Measurements from ENCODE around the gene SP4. TPM values are rescaled to one million over a fixed set of nuclear protein-coding genes. Genes with fewer than 3 reads are reported as not detected.

Gene SP4
- polyA plus RNA-seq, 2 donors: 0.63 to 0.69 TPM

DNA sequence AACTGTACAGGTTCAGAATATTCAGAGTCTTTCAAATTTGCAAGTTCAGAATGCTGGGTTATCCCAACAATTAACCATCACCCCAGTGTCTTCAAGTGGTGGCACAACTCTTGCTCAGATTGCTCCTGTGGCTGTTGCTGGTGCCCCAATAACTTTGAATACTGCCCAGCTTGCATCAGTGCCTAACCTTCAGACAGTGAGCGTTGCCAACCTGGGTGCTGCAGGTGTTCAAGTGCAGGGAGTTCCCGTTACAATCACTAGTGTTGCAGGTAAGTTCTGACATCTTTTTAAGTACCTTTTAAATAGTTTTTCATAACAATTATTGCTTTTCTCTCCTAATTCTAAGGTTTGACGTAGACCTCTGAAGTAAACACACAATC, 2.7 kb downstream of the SP4 start:
- no peaks in the 10 kb centered on the region for H3K36me3 ChIP-seq (ENCODE audit: control insufficient read depth in 2 of 2, insufficient read depth in 2 of 2, low read length in 1 of 2)
- H3K4me1 ChIP-seq (ENCODE audit: control insufficient read depth in 2 of 2, insufficient read depth in 2 of 2, low read length in 1 of 2): peaks cover 4 to 8% of the 10 kb centered on the region in 2 donors
- no peaks in the 10 kb centered on the region for H3K9me3 ChIP-seq (ENCODE audit: control insufficient read depth in 2 of 2, insufficient read depth in 1 of 2, low read depth in 1 of 2, low read length in 1 of 2)
- H3K27me3 ChIP-seq (ENCODE audit: control insufficient read depth in 1 of 2, insufficient read depth in 2 of 2, low read length in 2 of 2): no peaks in the 10 kb centered on the region
- no peak overlapping the region for H3K4me3 ChIP-seq (ENCODE audit: low read depth in 1 of 2, low read length in 2 of 2)
- WGBS, 2 donors: 53 to 61% methylated on average over 3 of the region's 3 CpGs
- H3K27ac ChIP-seq (ENCODE audit: low read depth in 2 of 2, low read length in 1 of 2): no peak overlapping the region

DNA sequence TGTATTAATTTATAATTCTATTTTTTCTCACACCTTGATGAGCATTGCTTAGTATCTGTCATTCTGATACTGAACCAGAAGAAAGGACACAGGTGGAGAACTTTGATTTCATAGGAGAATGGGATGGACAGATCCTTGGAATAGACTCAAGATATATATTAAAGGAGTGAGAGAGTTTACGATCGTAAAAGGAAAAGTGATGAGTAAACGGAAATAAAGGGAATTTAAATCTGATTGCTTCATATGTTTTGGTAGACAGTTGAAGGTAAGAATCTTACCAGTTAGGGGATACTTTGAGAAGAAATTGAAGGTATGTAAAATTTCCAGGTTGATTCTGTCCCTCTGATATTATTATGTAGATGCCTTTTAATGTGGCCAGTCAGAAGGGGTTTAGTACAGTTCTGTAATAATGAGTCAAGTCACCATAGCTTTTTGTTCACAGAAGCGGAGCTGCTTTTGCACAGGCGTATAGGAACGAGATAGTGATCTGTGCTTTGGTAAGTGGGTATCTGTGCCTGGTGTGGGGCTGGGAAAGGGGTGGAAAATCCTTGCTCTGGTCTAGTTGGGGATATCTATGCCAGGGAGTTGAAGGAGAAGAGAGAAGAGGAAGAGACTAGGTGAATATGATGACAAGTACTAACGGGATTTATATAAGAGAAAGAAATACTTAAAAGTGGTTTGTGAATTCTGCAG, 15.4 kb downstream of the SP4 start:
- peaks cover 0 to 2% of the 10 kb centered on the region in 2 donors for H3K36me3 ChIP-seq (ENCODE audit: control insufficient read depth in 2 of 2, insufficient read depth in 2 of 2, low read length in 1 of 2)
- no peak overlapping the region for H3K27ac ChIP-seq (ENCODE audit: low read depth in 2 of 2, low read length in 1 of 2)
- WGBS, 2 donors: 94% methylated on average over 7 of the region's 7 CpGs
- no peaks in the 10 kb centered on the region for H3K9me3 ChIP-seq (ENCODE audit: control insufficient read depth in 2 of 2, insufficient read depth in 1 of 2, low read depth in 1 of 2, low read length in 1 of 2)
- H3K4me1 ChIP-seq (ENCODE audit: control insufficient read depth in 2 of 2, insufficient read depth in 2 of 2, low read length in 1 of 2): no peaks in the 10 kb centered on the region
- H3K27me3 ChIP-seq (ENCODE audit: control insufficient read depth in 1 of 2, insufficient read depth in 2 of 2, low read length in 2 of 2): no peaks in the 10 kb centered on the region
- H3K4me3 ChIP-seq (ENCODE audit: low read depth in 1 of 2, low read length in 2 of 2): no peak overlapping the region

- WGBS, 2 donors: 85 to 89% methylated on average over 6 of the region's 6 CpGs
Measured at GRCh38 chr7:21448974-21449373, 21.1 kb downstream of the SP4 start.

GRCh38 chr7:21450076-21450475, 22.2 kb downstream of the SP4 start:
- no peaks in the 10 kb centered on the region for H3K27me3 ChIP-seq (ENCODE audit: control insufficient read depth in 1 of 2, insufficient read depth in 2 of 2, low read length in 2 of 2)
- H3K4me1 ChIP-seq (ENCODE audit: control insufficient read depth in 2 of 2, insufficient read depth in 2 of 2, low read length in 1 of 2): no peaks in the 10 kb centered on the region

More at GRCh38 chr7:21448974-21449373, 21.1 kb downstream of the SP4 start:
- Histone ChIP-seq H3K27me3 (ENCODE audit: control insufficient read depth in 1 of 2, insufficient read depth in 2 of 2, low read length in 2 of 2) (no peaks in the 10 kb centered on the region), H3K36me3 (ENCODE audit: control insufficient read depth in 2 of 2, insufficient read depth in 2 of 2, low read length in 1 of 2) (peaks cover 0 to 3% of the 10 kb centered on the region in 2 donors), H3K4me1 (ENCODE audit: control insufficient read depth in 2 of 2, insufficient read depth in 2 of 2, low read length in 1 of 2) (no peaks in the 10 kb centered on the region), H3K9me3 (ENCODE audit: control insufficient read depth in 2 of 2, insufficient read depth in 1 of 2, low read depth in 1 of 2, low read length in 1 of 2) (no peaks in the 10 kb centered on the region), H3K27ac (ENCODE audit: low read depth in 2 of 2, low read length in 1 of 2) (no peak overlapping the region), H3K4me3 (ENCODE audit: low read depth in 1 of 2, low read length in 2 of 2) (no peak overlapping the region)

GRCh38 chr7:21450941-21451340, 23.1 kb downstream of the SP4 start:
- 81% methylated on average over 5 of the region's 5 CpGs for WGBS, 2 donors
- Histone ChIP-seq H3K4me1 (ENCODE audit: control insufficient read depth in 2 of 2, insufficient read depth in 2 of 2, low read length in 1 of 2) (no peaks in the 10 kb centered on the region), H3K27me3 (ENCODE audit: control insufficient read depth in 1 of 2, insufficient read depth in 2 of 2, low read length in 2 of 2) (no peaks in the 10 kb centered on the region), H3K4me3 (ENCODE audit: low read depth in 1 of 2, low read length in 2 of 2) (no peak overlapping the region), H3K27ac (ENCODE audit: low read depth in 2 of 2, low read length in 1 of 2) (no peak overlapping the region), H3K36me3 (ENCODE audit: control insufficient read depth in 2 of 2, insufficient read depth in 2 of 2, low read length in 1 of 2) (peaks cover 3 to 6% of the 10 kb centered on the region in 2 donors), H3K9me3 (ENCODE audit: control insufficient read depth in 2 of 2, insufficient read depth in 1 of 2, low read depth in 1 of 2, low read length in 1 of 2) (no peaks in the 10 kb centered on the region)

More at GRCh38 chr7:21450076-21450475, 22.2 kb downstream of the SP4 start:
- Histone ChIP-seq H3K27ac (ENCODE audit: low read depth in 2 of 2, low read length in 1 of 2) (no peak overlapping the region), H3K4me3 (ENCODE audit: low read depth in 1 of 2, low read length in 2 of 2) (no peak overlapping the region), H3K36me3 (ENCODE audit: control insufficient read depth in 2 of 2, insufficient read depth in 2 of 2, low read length in 1 of 2) (peaks cover 0 to 3% of the 10 kb centered on the region in 2 donors), H3K9me3 (ENCODE audit: control insufficient read depth in 2 of 2, insufficient read depth in 1 of 2, low read depth in 1 of 2, low read length in 1 of 2) (no peaks in the 10 kb centered on the region)

DNA sequence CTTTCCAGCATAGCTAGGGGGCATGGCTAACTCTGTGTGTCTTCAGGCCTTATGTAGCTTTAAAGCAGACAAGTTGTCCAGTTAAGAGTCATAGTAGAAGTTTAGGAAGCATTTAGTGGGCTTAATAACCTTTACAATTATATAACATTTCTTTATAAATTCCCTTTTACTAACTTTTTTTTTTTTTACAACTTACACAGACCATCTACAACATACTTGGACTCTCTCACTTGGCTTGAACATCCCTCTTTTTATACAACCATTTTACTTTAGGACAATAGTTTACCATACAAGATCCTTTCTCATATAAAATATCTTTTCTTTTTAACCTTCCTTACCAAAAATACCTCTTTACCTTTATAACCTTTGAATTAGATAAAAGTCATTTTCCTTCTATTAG, 26.3 kb downstream of the SP4 start:
- Histone ChIP-seq H3K27ac (ENCODE audit: low read depth in 2 of 2, low read length in 1 of 2) (no peak overlapping the region), H3K4me1 (ENCODE audit: control insufficient read depth in 2 of 2, insufficient read depth in 2 of 2, low read length in 1 of 2) (no peaks in the 10 kb centered on the region), H3K9me3 (ENCODE audit: control insufficient read depth in 2 of 2, insufficient read depth in 1 of 2, low read depth in 1 of 2, low read length in 1 of 2) (no peaks in the 10 kb centered on the region), H3K27me3 (ENCODE audit: control insufficient read depth in 1 of 2, insufficient read depth in 2 of 2, low read length in 2 of 2) (no peaks in the 10 kb centered on the region), H3K4me3 (ENCODE audit: low read depth in 1 of 2, low read length in 2 of 2) (no peak overlapping the region), H3K36me3 (ENCODE audit: control insufficient read depth in 2 of 2, insufficient read depth in 2 of 2, low read length in 1 of 2) (peaks cover 3 to 7% of the 10 kb centered on the region in 2 donors)

DNA sequence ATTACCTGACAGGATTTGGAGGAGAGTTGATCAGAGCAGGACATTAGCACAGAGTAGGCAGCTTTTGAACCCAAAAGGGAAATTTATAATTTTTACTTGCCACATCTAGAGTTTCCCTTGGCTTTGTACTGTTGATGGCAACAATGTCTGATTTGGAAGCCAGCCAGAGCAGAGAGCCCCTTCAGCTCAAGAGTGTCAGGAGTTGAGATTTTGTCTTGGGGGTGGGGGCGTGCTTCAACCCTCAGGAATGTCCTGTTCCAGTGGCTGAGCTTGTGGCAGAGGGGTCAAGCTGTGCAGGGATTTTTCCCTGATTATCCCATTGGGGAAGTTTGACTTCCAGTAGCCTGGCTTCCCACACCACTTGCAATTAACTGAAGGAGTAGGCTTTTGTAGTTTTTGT, 27.0 kb downstream of the SP4 start:
- Histone ChIP-seq H3K27me3 (ENCODE audit: control insufficient read depth in 1 of 2, insufficient read depth in 2 of 2, low read length in 2 of 2) (no peaks in the 10 kb centered on the region), H3K36me3 (ENCODE audit: control insufficient read depth in 2 of 2, insufficient read depth in 2 of 2, low read length in 1 of 2) (peaks cover 3 to 7% of the 10 kb centered on the region in 2 donors), H3K27ac (ENCODE audit: low read depth in 2 of 2, low read length in 1 of 2) (no peak overlapping the region), H3K9me3 (ENCODE audit: control insufficient read depth in 2 of 2, insufficient read depth in 1 of 2, low read depth in 1 of 2, low read length in 1 of 2) (no peaks in the 10 kb centered on the region), H3K4me3 (ENCODE audit: low read depth in 1 of 2, low read length in 2 of 2) (no peak overlapping the region), H3K4me1 (ENCODE audit: control insufficient read depth in 2 of 2, insufficient read depth in 2 of 2, low read length in 1 of 2) (no peaks in the 10 kb centered on the region)
- 95 to 98% methylated on average over 1 of the region's 1 CpG for WGBS, 2 donors

- Histone ChIP-seq H3K9me3 (ENCODE audit: control insufficient read depth in 2 of 2, insufficient read depth in 1 of 2, low read depth in 1 of 2, low read length in 1 of 2) (no peaks in the 10 kb centered on the region), H3K36me3 (ENCODE audit: control insufficient read depth in 2 of 2, insufficient read depth in 2 of 2, low read length in 1 of 2) (peaks cover 0 to 3% of the 10 kb centered on the region in 2 donors), H3K4me1 (ENCODE audit: control insufficient read depth in 2 of 2, insufficient read depth in 2 of 2, low read length in 1 of 2) (no peaks in the 10 kb centered on the region), H3K27ac (ENCODE audit: low read depth in 2 of 2, low read length in 1 of 2) (no peak overlapping the region), H3K27me3 (ENCODE audit: control insufficient read depth in 1 of 2, insufficient read depth in 2 of 2, low read length in 2 of 2) (no peaks in the 10 kb centered on the region), H3K4me3 (ENCODE audit: low read depth in 1 of 2, low read length in 2 of 2) (no peak overlapping the region)
- WGBS, 2 donors: 97 to 98% methylated on average over 26 of the region's 26 CpGs
Measured at GRCh38 chr7:21461282-21461681, 33.4 kb downstream of the SP4 start.

- WGBS, 2 donors: 92 to 94% methylated on average over 3 of the region's 3 CpGs
- Histone ChIP-seq H3K36me3 (ENCODE audit: control insufficient read depth in 2 of 2, insufficient read depth in 2 of 2, low read length in 1 of 2) (peaks cover 0 to 3% of the 10 kb centered on the region in 2 donors), H3K27me3 (ENCODE audit: control insufficient read depth in 1 of 2, insufficient read depth in 2 of 2, low read length in 2 of 2) (no peaks in the 10 kb centered on the region)
Measured at GRCh38 chr7:21462081-21462480, 34.2 kb downstream of the SP4 start.

DNA sequence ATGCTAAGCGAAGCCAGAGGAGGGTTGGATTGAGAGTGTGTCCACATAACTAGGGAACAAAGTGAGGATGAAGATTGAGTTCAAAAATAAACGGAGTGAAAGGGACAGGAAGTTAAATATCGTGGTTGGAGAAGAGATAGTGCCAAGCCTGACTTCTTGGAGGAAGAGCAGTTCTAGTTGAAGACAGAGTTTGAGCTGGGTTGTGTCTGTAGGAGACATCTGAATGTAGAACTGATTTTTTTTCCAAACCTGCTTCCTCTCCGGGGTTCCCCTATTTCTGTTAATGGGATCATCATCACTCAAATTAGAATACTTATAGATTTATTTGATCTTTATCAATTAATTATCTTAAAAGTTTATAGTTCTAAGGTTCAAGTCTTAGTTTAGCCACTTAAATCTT, 35.6 kb downstream of the SP4 start:
- H3K4me3 ChIP-seq (ENCODE audit: low read depth in 1 of 2, low read length in 2 of 2): no peak overlapping the region
- H3K27ac ChIP-seq (ENCODE audit: low read depth in 2 of 2, low read length in 1 of 2): no peak overlapping the region
- 76 to 77% methylated on average over 4 of the region's 4 CpGs for WGBS, 2 donors
- H3K27me3 ChIP-seq (ENCODE audit: control insufficient read depth in 1 of 2, insufficient read depth in 2 of 2, low read length in 2 of 2): no peaks in the 10 kb centered on the region
- peaks cover 0 to 3% of the 10 kb centered on the region in 2 donors for H3K36me3 ChIP-seq (ENCODE audit: control insufficient read depth in 2 of 2, insufficient read depth in 2 of 2, low read length in 1 of 2)
- H3K4me1 ChIP-seq (ENCODE audit: control insufficient read depth in 2 of 2, insufficient read depth in 2 of 2, low read length in 1 of 2): no peaks in the 10 kb centered on the region
- no peaks in the 10 kb centered on the region for H3K9me3 ChIP-seq (ENCODE audit: control insufficient read depth in 2 of 2, insufficient read depth in 1 of 2, low read depth in 1 of 2, low read length in 1 of 2)

More at GRCh38 chr7:21462081-21462480, 34.2 kb downstream of the SP4 start:
- Histone ChIP-seq H3K9me3 (ENCODE audit: control insufficient read depth in 2 of 2, insufficient read depth in 1 of 2, low read depth in 1 of 2, low read length in 1 of 2) (no peaks in the 10 kb centered on the region), H3K27ac (ENCODE audit: low read depth in 2 of 2, low read length in 1 of 2) (no peak overlapping the region), H3K4me1 (ENCODE audit: control insufficient read depth in 2 of 2, insufficient read depth in 2 of 2, low read length in 1 of 2) (no peaks in the 10 kb centered on the region), H3K4me3 (ENCODE audit: low read depth in 1 of 2, low read length in 2 of 2) (no peak overlapping the region)

Data from esophagus (tissue), 2 donors.